ENCODE results near the gene GABBR2.

GABBR2 gene

DNA sequence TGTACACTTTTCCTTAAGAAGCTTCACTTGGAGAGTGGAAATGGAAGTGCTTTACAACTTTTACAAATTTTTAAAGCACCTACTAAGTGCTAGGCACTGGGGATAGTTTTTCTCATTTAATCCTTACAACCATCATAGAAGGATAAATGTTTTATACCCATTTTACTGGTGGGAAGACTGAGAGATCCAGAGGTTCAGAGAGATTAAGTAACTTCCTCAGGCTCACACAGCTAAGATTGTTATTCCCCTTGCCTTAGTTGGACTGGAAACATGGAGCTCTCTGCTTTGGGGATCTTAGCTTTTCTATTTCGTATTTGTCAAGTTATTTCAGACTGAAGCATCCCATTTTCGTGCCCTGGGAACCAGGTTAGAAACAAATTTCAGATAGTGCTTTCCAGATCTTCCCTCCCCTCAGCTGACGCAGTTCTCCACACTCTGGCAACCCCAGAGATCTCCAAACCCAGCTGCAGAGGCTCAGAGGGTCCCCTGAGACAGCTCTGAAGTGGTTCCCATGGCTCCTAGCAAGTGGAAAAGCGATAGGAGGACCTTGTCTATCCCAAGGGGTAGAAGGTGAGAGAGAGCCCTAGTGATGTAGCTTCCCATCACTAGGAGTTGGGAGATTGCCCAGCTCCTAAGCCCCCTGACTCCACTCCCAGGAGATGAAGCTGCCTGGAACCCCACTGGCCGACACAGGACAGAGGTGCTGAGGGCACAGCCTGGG is 16.2 kb upstream of the GABBR2 start:
- no peak overlapping the region for H3K4me3 ChIP-seq (ENCODE audit: low read length)
- TF ChIP-seq EZH2phosphoT487 (IDR thresholded peaks at IDR 0.05; ENCODE audit: low read length): no peak
- TF ChIP-seq, protein P1, sequence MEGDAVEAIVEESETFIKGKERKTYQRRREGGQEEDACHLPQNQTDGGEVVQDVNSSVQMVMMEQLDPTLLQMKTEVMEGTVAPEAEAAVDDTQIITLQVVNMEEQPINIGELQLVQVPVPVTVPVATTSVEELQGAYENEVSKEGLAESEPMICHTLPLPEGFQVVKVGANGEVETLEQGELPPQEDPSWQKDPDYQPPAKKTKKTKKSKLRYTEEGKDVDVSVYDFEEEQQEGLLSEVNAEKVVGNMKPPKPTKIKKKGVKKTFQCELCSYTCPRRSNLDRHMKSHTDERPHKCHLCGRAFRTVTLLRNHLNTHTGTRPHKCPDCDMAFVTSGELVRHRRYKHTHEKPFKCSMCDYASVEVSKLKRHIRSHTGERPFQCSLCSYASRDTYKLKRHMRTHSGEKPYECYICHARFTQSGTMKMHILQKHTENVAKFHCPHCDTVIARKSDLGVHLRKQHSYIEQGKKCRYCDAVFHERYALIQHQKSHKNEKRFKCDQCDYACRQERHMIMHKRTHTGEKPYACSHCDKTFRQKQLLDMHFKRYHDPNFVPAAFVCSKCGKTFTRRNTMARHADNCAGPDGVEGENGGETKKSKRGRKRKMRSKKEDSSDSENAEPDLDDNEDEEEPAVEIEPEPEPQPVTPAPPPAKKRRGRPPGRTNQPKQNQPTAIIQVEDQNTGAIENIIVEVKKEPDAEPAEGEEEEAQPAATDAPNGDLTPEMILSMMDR (IDR thresholded peaks at IDR 0.05; ENCODE audit: low read length): no peak
- TF ChIP-seq EZH2 (optimal IDR thresholded peaks at IDR 0.05; ENCODE audit: low read depth, low read length): no peak
- no peak overlapping the region for H3K9ac ChIP-seq (ENCODE audit: low read length)
- no peak overlapping the region for H3K4me2 ChIP-seq (ENCODE audit: low read depth, low read length)
- no peaks in the 10 kb centered on the region for H3K36me3 ChIP-seq (replicated peaks; ENCODE audit: insufficient read depth, low read length)
- H3K4me1 ChIP-seq (ENCODE audit: low read length): no peaks in the 10 kb centered on the region
- H3F3A ChIP-seq (ENCODE audit: insufficient read depth, low read length): no peaks in the 10 kb centered on the region
- DNase-seq: no peak
- H3K27me3 ChIP-seq (replicated peaks; ENCODE audit: insufficient read depth, low read length): no peaks in the 10 kb centered on the region
- H4K20me1 ChIP-seq (ENCODE audit: insufficient read depth, low read length): no peaks in the 10 kb centered on the region
- no peaks in the 10 kb centered on the region for H3K9me2 ChIP-seq (replicated peaks; ENCODE audit: insufficient read depth, low read length)
- H3K79me2 ChIP-seq (ENCODE audit: low read length): no peaks in the 10 kb centered on the region
- H2AFZ ChIP-seq (ENCODE audit: low read length): no peak overlapping the region
- H3K9me3 ChIP-seq (replicated peaks; ENCODE audit: insufficient read depth, low read length): no peaks in the 10 kb centered on the region
- H3K27ac ChIP-seq (ENCODE audit: low read length): no peak overlapping the region

DNA sequence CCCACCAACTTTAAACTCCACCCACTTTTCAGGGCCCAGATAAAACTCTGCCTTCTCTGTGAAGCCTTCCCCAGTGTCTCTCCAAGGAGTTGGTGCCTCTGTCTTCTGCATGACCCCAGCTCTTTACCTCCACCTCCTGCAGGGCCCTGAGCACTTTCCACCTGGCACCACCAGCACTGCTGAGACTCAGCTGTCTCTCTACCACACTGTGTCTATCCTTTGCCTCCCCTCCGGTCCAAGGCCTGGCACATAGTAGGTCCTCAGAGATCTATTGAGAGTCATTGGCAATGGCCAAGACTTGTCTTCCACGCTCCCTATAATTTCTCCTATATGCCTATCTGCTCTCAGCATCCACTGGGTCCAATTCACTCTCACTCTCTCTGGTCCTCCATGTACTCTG is 12.9 kb upstream of the GABBR2 start:
- Histone ChIP-seq H3K4me2 (ENCODE audit: low read depth, low read length) (no peak overlapping the region), H3F3A (ENCODE audit: insufficient read depth, low read length) (no peaks in the 10 kb centered on the region)
- no peak for TF ChIP-seq EZH2phosphoT487 (IDR thresholded peaks at IDR 0.05; ENCODE audit: low read length)
- TF ChIP-seq EZH2 (optimal IDR thresholded peaks at IDR 0.05; ENCODE audit: low read depth, low read length): no peak
- TF ChIP-seq, protein P1 (IDR thresholded peaks at IDR 0.05; ENCODE audit: low read length): no peak

DNA sequence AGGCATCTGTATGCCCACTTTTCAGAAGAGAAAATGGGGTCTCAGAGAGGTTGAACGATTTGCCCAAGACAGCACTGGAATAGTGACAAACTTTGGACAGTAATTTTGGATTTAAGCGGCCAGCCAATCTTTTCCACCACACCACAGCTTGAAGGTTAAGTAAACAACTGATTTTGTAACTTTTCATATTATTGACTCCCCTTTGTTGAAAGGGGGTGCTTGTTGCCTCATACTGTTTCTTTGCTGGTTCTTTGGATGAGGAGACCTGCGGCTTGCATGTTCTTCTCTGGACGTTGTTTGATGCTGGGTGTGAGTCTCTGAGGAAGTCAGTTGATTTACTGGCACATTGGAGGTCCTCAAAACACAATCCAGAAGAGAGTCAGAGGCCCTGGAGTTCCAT is 11.7 kb upstream of the GABBR2 start:
- Histone ChIP-seq H3K36me3 (replicated peaks; ENCODE audit: insufficient read depth, low read length) (no peaks in the 10 kb centered on the region), H3K9ac (ENCODE audit: low read length) (no peak overlapping the region), H3K27me3 (replicated peaks; ENCODE audit: insufficient read depth, low read length) (no peaks in the 10 kb centered on the region), H3K79me2 (ENCODE audit: low read length) (no peaks in the 10 kb centered on the region), H3K27ac (ENCODE audit: low read length) (no peak overlapping the region), H3K4me2 (ENCODE audit: low read depth, low read length) (no peak overlapping the region), H3F3A (ENCODE audit: insufficient read depth, low read length) (no peaks in the 10 kb centered on the region), H4K20me1 (ENCODE audit: insufficient read depth, low read length) (no peaks in the 10 kb centered on the region), H3K9me2 (replicated peaks; ENCODE audit: insufficient read depth, low read length) (no peaks in the 10 kb centered on the region), H3K4me1 (ENCODE audit: low read length) (no peaks in the 10 kb centered on the region), H3K4me3 (ENCODE audit: low read length) (no peak overlapping the region), H3K9me3 (replicated peaks; ENCODE audit: insufficient read depth, low read length) (no peaks in the 10 kb centered on the region), H2AFZ (ENCODE audit: low read length) (no peak overlapping the region)
- DNase-seq: no peak
- TF ChIP-seq EZH2phosphoT487 (IDR thresholded peaks at IDR 0.05; ENCODE audit: low read length): no peak
- TF ChIP-seq, protein P1 (IDR thresholded peaks at IDR 0.05; ENCODE audit: low read length): no peak
- TF ChIP-seq EZH2 (optimal IDR thresholded peaks at IDR 0.05; ENCODE audit: low read depth, low read length): no peak

More for the DNA sequence above, 12.9 kb upstream of the GABBR2 start:
- H4K20me1 ChIP-seq (ENCODE audit: insufficient read depth, low read length): no peaks in the 10 kb centered on the region
- no peaks in the 10 kb centered on the region for H3K9me2 ChIP-seq (replicated peaks; ENCODE audit: insufficient read depth, low read length)
- DNase-seq: no peak
- no peak overlapping the region for H3K9ac ChIP-seq (ENCODE audit: low read length)
- no peaks in the 10 kb centered on the region for H3K4me1 ChIP-seq (ENCODE audit: low read length)
- H2AFZ ChIP-seq (ENCODE audit: low read length): no peak overlapping the region
- H3K4me3 ChIP-seq (ENCODE audit: low read length): no peak overlapping the region
- no peaks in the 10 kb centered on the region for H3K9me3 ChIP-seq (replicated peaks; ENCODE audit: insufficient read depth, low read length)
- H3K27me3 ChIP-seq (replicated peaks; ENCODE audit: insufficient read depth, low read length): no peaks in the 10 kb centered on the region
- no peak overlapping the region for H3K27ac ChIP-seq (ENCODE audit: low read length)
- H3K79me2 ChIP-seq (ENCODE audit: low read length): no peaks in the 10 kb centered on the region
- no peaks in the 10 kb centered on the region for H3K36me3 ChIP-seq (replicated peaks; ENCODE audit: insufficient read depth, low read length)

Measured in MM.1S (cell line).